ENCODE data around the gene ADARB1. TPM values are rescaled to one million over a fixed set of nuclear protein-coding genes. Genes with fewer than 3 reads are reported as not detected.

Gene ADARB1
- total RNA-seq, 5 donors from 2014 or later (not counting 1 experiment from before 2014, with no cell fraction given): 39.7 to 50.3 (median 44.5) TPM

DNA sequence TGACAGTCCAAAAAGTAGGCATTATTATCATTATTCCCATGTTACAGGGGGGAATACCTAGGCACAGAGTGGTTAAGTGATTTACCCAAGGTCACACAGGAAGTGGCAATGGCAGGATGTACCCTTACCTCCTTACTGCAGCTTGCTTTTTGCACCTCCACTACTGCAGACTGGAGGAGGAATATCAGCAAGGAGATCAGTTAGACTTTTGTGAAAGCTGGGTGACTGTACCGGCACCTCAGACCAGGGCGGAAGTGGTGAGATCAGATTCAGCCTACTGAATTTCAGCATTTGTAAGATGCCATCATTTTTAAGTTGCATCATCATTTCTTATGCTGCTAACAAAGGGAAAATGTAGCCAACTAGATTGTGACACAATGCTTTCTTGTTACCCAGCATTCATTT, 4.5 kb downstream of the ADARB1 start:
- Mint-ChIP-seq H3K9me3 (no peaks in the 10 kb centered on the region), H3K27me3 (no peaks in the 10 kb centered on the region), H3K36me3 (peaks cover 7% of the 10 kb centered on the region), H3K4me3 (peak overlapping the region; percentile 32 to 71 (median 53)), H3K27ac (peak overlapping the region; percentile 97 to 98), H3K4me1 (peaks cover 82 to 83% (median 83%) of the 10 kb centered on the region in 3 donors)
- ATAC-seq (replicated peaks in 1 of 4): peak; percentile 69 to 86 (median 76)
- Histone ChIP-seq H3K9me3 (no peaks in the 10 kb centered on the region), H3K4me3 (ENCODE audit: control insufficient read depth in 1 of 2, extremely low read depth in 1 of 2, low read length in 1 of 2) (no peak overlapping the region), H3K36me3 (ENCODE audit: control insufficient read depth in 2 of 2, extremely low read depth in 1 of 2, insufficient read depth in 1 of 2, low read length in 1 of 2) (no peaks in the 10 kb centered on the region), H3K4me1 (ENCODE audit: control insufficient read depth in 1 of 2, extremely low read depth in 1 of 2, insufficient read depth in 2 of 2, low read length in 2 of 2) (peaks cover 69 to 74% of the 10 kb centered on the region in 2 experiments), H3K27ac (ENCODE audit: low read length) (peak overlapping the region; percentile 81), H3K27me3 (replicated peaks in 1 of 2; ENCODE audit: control insufficient read depth in 2 of 2, extremely low read depth in 1 of 2, insufficient read depth in 2 of 2, low read length in 1 of 2) (no peaks in the 10 kb centered on the region)
- DNase-seq: peak; percentile 38 to 90 (median 74)
- ChIA-PET POLR2A (interaction anchor here (0.6 to 0.8 kb wide), 3 partner anchors 44 to 152 kb away, joined by 3 to 5 read pairs (median 4); no protein-coding TSS in a partner anchor), CTCF (interaction anchor here (0.5 to 1.3 kb wide), 6 partner anchors 21 to 145 kb away, joined by 3 to 11 read pairs (median 4); no protein-coding TSS in a partner anchor)
- no CpG with 5 or more reads among the region's 2 CpGs for WGBS (ENCODE audit: insufficient coverage)

- no peaks in the 10 kb centered on the region for H3K27me3 Mint-ChIP-seq
- Histone ChIP-seq H3K4me1 (ENCODE audit: control insufficient read depth in 1 of 2, extremely low read depth in 1 of 2, insufficient read depth in 2 of 2, low read length in 2 of 2) (peaks cover 71 to 79% of the 10 kb centered on the region in 2 experiments), H3K27ac (ENCODE audit: low read length) (peak overlapping the region; percentile 81), H3K9me3 (no peaks in the 10 kb centered on the region), H3K4me3 (ENCODE audit: control insufficient read depth in 1 of 2, extremely low read depth in 1 of 2, low read length in 1 of 2) (no peak overlapping the region), H3K27me3 (replicated peaks in 1 of 2; ENCODE audit: control insufficient read depth in 2 of 2, extremely low read depth in 1 of 2, insufficient read depth in 2 of 2, low read length in 1 of 2) (no peaks in the 10 kb centered on the region), H3K36me3 (ENCODE audit: control insufficient read depth in 2 of 2, extremely low read depth in 1 of 2, insufficient read depth in 1 of 2, low read length in 1 of 2) (no peaks in the 10 kb centered on the region)
- ChIA-PET CTCF (interaction anchor here (1.0 to 1.3 kb wide), 3 partner anchors 20 to 49 kb away, joined by 3 to 7 read pairs (median 3); no protein-coding TSS in a partner anchor), POLR2A (interaction anchor here (0.6 to 0.8 kb wide), 4 partner anchors 15 to 152 kb away, joined by 3 to 5 read pairs (median 4); no protein-coding TSS in a partner anchor)
- peaks cover 87 to 88% (median 88%) of the 10 kb centered on the region in 3 donors for H3K4me1 Mint-ChIP-seq
- peak in 1 of 35 experiments; percentile 35 for DNase-seq
- peaks cover 7% of the 10 kb centered on the region for H3K36me3 Mint-ChIP-seq
- H3K27ac Mint-ChIP-seq: peak overlapping the region; percentile 97 to 98
- no peaks in the 10 kb centered on the region for H3K9me3 Mint-ChIP-seq
- ATAC-seq (replicated peaks in 1 of 4): peak in 1 of 4 experiments; percentile 6
- WGBS (ENCODE audit: insufficient coverage): no CpG with 5 or more reads among the region's 2 CpGs
- peak overlapping the region; percentile 32 to 71 (median 53) for H3K4me3 Mint-ChIP-seq
Observed at GRCh38 chr21:45079351-45079750, 5.0 kb downstream of the ADARB1 start.

DNA sequence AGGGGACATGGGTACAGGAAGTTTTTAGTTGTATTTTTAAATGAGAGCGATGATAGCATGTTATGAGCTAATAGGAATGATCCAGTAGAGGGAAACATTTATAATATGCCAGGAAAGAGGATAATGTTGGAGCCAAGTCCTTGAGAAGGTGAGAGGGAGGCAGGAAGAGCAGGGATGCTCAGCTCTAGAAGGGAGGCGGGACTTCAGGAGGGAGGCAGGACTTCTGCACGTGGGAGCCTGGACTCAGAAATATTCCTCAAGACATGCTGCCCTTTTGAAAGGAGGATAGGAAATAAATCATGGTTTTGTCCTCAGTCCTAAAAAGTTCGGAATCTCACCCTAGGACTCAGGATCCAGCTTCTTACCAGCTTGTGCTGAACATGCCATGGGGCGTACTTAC, 5.9 kb downstream of the ADARB1 start:
- Histone ChIP-seq H3K36me3 (ENCODE audit: control insufficient read depth in 2 of 2, extremely low read depth in 1 of 2, insufficient read depth in 1 of 2, low read length in 1 of 2) (no peaks in the 10 kb centered on the region), H3K27ac (ENCODE audit: low read length) (peak overlapping the region; percentile 81), H3K4me1 (ENCODE audit: control insufficient read depth in 1 of 2, extremely low read depth in 1 of 2, insufficient read depth in 2 of 2, low read length in 2 of 2) (peaks cover 77 to 85% of the 10 kb centered on the region in 2 experiments), H3K4me3 (ENCODE audit: control insufficient read depth in 1 of 2, extremely low read depth in 1 of 2, low read length in 1 of 2) (no peak overlapping the region), H3K9me3 (no peaks in the 10 kb centered on the region), H3K27me3 (replicated peaks in 1 of 2; ENCODE audit: control insufficient read depth in 2 of 2, extremely low read depth in 1 of 2, insufficient read depth in 2 of 2, low read length in 1 of 2) (no peaks in the 10 kb centered on the region)
- 93% methylated on average over 3 of the region's 5 CpGs for WGBS (ENCODE audit: insufficient coverage)
- Mint-ChIP-seq H3K36me3 (peaks cover 7% of the 10 kb centered on the region), H3K4me3 (peak overlapping the region in 1 of 3 donors; percentile 71), H3K27ac (peak overlapping the region; percentile 97 to 98), H3K4me1 (peaks cover 96 to 97% (median 96%) of the 10 kb centered on the region in 3 donors), H3K9me3 (no peaks in the 10 kb centered on the region), H3K27me3 (no peaks in the 10 kb centered on the region)
- no peak for DNase-seq
- ChIA-PET CTCF (interaction anchor here (0.5 to 1.0 kb wide), 4 partner anchors 9 to 131 kb away, joined by 3 to 5 read pairs (median 4); no protein-coding TSS in a partner anchor), POLR2A (no interaction called here)
- no peak for ATAC-seq (replicated peaks in 1 of 4)

DNA sequence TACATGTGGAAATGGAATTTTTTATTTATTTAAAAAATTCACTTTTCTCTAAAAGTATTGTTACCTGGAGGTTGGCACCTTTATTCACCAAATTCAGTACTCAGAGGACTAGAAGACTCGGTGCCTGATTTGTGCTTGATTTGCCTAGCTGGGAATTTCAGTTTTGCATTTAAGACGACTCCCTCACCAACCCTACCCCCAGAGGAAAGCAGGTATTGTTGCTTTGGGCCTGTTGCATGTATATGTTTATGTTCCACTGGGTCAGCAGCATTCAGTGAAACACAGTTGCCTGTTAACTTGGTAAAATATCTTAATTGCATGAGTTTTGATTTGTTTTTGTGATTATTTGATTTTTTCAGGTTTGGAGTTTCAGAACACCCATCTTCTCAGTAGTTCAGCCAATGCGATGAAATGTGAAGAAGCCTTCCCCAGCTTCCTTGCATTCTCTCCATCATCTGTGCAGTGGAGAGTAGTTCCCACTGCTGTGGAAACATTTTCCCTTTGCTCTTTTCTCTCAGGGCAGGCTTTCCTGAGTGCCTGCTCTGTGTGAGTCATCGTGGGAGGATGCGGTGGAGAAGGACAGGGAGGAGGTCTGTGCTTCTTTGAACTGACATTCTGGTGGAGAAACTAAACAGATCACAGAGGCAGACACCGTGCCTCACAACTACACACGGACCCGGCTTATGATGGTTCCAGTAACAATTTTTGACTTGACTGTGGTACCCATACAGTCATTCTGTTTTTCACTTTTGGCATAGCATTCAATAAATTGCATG, 6.4 kb downstream of the ADARB1 start:
- ATAC-seq (replicated peaks in 1 of 4) (peak; percentile 20 to 63 (median 59)), DNase-seq (peak in 8 of 35 experiments; percentile 9 to 49 (median 36))
- POLR2A ChIA-PET: no interaction called here
- H3K27ac Mint-ChIP-seq: peak overlapping the region; percentile 91 to 96
- no peak overlapping the region for H3K4me3 ChIP-seq (ENCODE audit: control insufficient read depth in 1 of 2, extremely low read depth in 1 of 2, low read length in 1 of 2)
- no peaks in the 10 kb centered on the region for H3K9me3 ChIP-seq
- H3K4me1 Mint-ChIP-seq: peaks cover 97 to 98% (median 98%) of the 10 kb centered on the region in 3 donors
- H3K36me3 Mint-ChIP-seq: peaks cover 7% of the 10 kb centered on the region
- no peaks in the 10 kb centered on the region for H3K36me3 ChIP-seq (ENCODE audit: control insufficient read depth in 2 of 2, extremely low read depth in 1 of 2, insufficient read depth in 1 of 2, low read length in 1 of 2)
- no peaks in the 10 kb centered on the region for H3K9me3 Mint-ChIP-seq
- peak overlapping the region; percentile 81 for H3K27ac ChIP-seq (ENCODE audit: low read length)
- no peaks in the 10 kb centered on the region for H3K27me3 ChIP-seq (replicated peaks in 1 of 2; ENCODE audit: control insufficient read depth in 2 of 2, extremely low read depth in 1 of 2, insufficient read depth in 2 of 2, low read length in 1 of 2)
- H3K4me1 ChIP-seq (ENCODE audit: control insufficient read depth in 1 of 2, extremely low read depth in 1 of 2, insufficient read depth in 2 of 2, low read length in 2 of 2): peaks cover 81 to 84% of the 10 kb centered on the region in 2 experiments
- CTCF ChIA-PET: interaction anchor here (0.5 to 1.0 kb wide), 3 partner anchors 8 to 131 kb away, joined by 3 to 5 read pairs (median 4); no protein-coding TSS in a partner anchor
- no CpG with 5 or more reads among the region's 8 CpGs for WGBS (ENCODE audit: insufficient coverage)
- H3K4me3 Mint-ChIP-seq: peak overlapping the region; percentile 41 to 74 (median 50)
- H3K27me3 Mint-ChIP-seq: no peaks in the 10 kb centered on the region

DNA sequence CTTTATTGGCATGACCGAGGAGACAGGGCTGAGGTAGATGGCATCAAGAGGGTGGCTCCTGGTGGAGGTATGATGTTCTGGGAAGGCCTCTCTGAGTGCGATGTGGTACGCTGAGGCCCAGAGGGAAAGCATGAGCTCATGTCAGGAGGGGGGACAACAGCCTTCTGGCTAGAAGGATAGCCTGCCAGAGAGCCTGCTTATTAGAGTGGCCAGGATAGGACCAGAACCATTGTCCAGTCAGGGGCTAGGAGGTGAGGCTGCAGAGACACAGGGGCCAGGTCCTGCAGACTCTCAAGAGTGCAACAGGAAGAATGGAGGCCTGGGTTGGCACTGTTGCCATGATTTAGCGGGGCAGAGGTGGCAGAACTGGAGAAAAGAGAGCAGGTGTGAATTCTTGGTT, 7.3 kb downstream of the ADARB1 start:
- H3K4me1 ChIP-seq (ENCODE audit: control insufficient read depth in 1 of 2, extremely low read depth in 1 of 2, insufficient read depth in 2 of 2, low read length in 2 of 2): peaks cover 80 to 86% of the 10 kb centered on the region in 2 experiments

GRCh38 chr21:45082736-45083135, 8.4 kb downstream of the ADARB1 start:
- CTCF ChIA-PET: no interaction called here
- H3K27ac ChIP-seq (ENCODE audit: low read length): peak overlapping the region; percentile 47
- H3K27ac Mint-ChIP-seq: peak overlapping the region; percentile 91 to 96

More for the DNA sequence above, 7.3 kb downstream of the ADARB1 start:
- H3K36me3 Mint-ChIP-seq: peaks cover 7% of the 10 kb centered on the region
- H3K27ac Mint-ChIP-seq: peak overlapping the region; percentile 91 to 96
- peaks cover 97 to 98% (median 98%) of the 10 kb centered on the region in 3 donors for H3K4me1 Mint-ChIP-seq
- H3K36me3 ChIP-seq (ENCODE audit: control insufficient read depth in 2 of 2, extremely low read depth in 1 of 2, insufficient read depth in 1 of 2, low read length in 1 of 2): no peaks in the 10 kb centered on the region
- no peaks in the 10 kb centered on the region for H3K27me3 Mint-ChIP-seq
- H3K27me3 ChIP-seq (replicated peaks in 1 of 2; ENCODE audit: control insufficient read depth in 2 of 2, extremely low read depth in 1 of 2, insufficient read depth in 2 of 2, low read length in 1 of 2): no peaks in the 10 kb centered on the region
- H3K27ac ChIP-seq (ENCODE audit: low read length): peak overlapping the region; percentile 81
- H3K4me3 Mint-ChIP-seq: peak overlapping the region in 2 of 3 donors; percentile 50 to 74
- POLR2A ChIA-PET: interaction anchor here in 1 of 2 donors (0.6 kb wide), 1 partner anchor 1304 kb away, joined by 6 read pairs; no protein-coding TSS in a partner anchor
- 93% methylated on average over 4 of the region's 4 CpGs for WGBS (ENCODE audit: insufficient coverage)
- no peaks in the 10 kb centered on the region for H3K9me3 ChIP-seq
- ATAC-seq (replicated peaks in 1 of 4) (no peak), DNase-seq (no peak)
- no peak overlapping the region for H3K4me3 ChIP-seq (ENCODE audit: control insufficient read depth in 1 of 2, extremely low read depth in 1 of 2, low read length in 1 of 2)
- no peaks in the 10 kb centered on the region for H3K9me3 Mint-ChIP-seq
- CTCF ChIA-PET: no interaction called here

More at GRCh38 chr21:45082736-45083135, 8.4 kb downstream of the ADARB1 start:
- no peaks in the 10 kb centered on the region for H3K27me3 ChIP-seq (replicated peaks in 1 of 2; ENCODE audit: control insufficient read depth in 2 of 2, extremely low read depth in 1 of 2, insufficient read depth in 2 of 2, low read length in 1 of 2)
- no peak for ATAC-seq (replicated peaks in 1 of 4)
- Mint-ChIP-seq H3K27me3 (no peaks in the 10 kb centered on the region), H3K9me3 (no peaks in the 10 kb centered on the region), H3K36me3 (peaks cover 7% of the 10 kb centered on the region), H3K4me1 (peaks cover 98 to 99% (median 99%) of the 10 kb centered on the region in 3 donors), H3K4me3 (peak overlapping the region in 2 of 3 donors; percentile 13 to 74)
- no peak for DNase-seq
- WGBS (ENCODE audit: insufficient coverage): 96% methylated on average over 4 of the region's 4 CpGs
- no peak overlapping the region for H3K4me3 ChIP-seq (ENCODE audit: control insufficient read depth in 1 of 2, extremely low read depth in 1 of 2, low read length in 1 of 2)
- POLR2A ChIA-PET: no interaction called here
- H3K4me1 ChIP-seq (ENCODE audit: control insufficient read depth in 1 of 2, extremely low read depth in 1 of 2, insufficient read depth in 2 of 2, low read length in 2 of 2): peaks cover 86 to 91% of the 10 kb centered on the region in 2 experiments
- H3K36me3 ChIP-seq (ENCODE audit: control insufficient read depth in 2 of 2, extremely low read depth in 1 of 2, insufficient read depth in 1 of 2, low read length in 1 of 2): no peaks in the 10 kb centered on the region
- H3K9me3 ChIP-seq: no peaks in the 10 kb centered on the region

Data from T-cell (primary cell).